K562 (cell line): ENCODE measurements around the gene NQO2. TPM values are rescaled to one million over a fixed set of nuclear protein-coding genes. Genes with fewer than 3 reads are reported as not detected.
A peak's percentile ranks its signal among the peaks of the same experiment; 100 is the strongest.

Source experiments
- ARID4B ChIP-seq: sonication (generic); formaldehyde crosslinking; IDR thresholded peaks from 2 replicates; pipeline ENCODE4 v1.8.0; 2022; ENCODE audit warnings: mild to moderate bottlenecking, missing genetic modification reagents
- DMBX1 ChIP-seq: fragments of 250-450 bp; sonication (Bioruptor Pico); IDR thresholded peaks from 2 replicates; pipeline ENCODE4 v1.8.0; 2022; ENCODE audit warnings: inconsistent platforms, mild to moderate bottlenecking, moderate library complexity, borderline replicate concordance
- HMGN3 ChIP-seq: IDR thresholded peaks from 2 replicates; pipeline ENCODE4 v1.6.1; 2011; ENCODE audit warnings: borderline replicate concordance, low read depth, mild to moderate bottlenecking, mixed read lengths, low read length; ENCODE audit not compliant: insufficient read length; ENCODE audit errors: extremely low read depth
- MLX ChIP-seq, 2 experiments: fragments of 450-650 bp in 1 of 2; sonication (generic) in 1 of 2; formaldehyde crosslinking; conservative IDR thresholded peaks; 2 replicates each; pipeline versions ENCODE4 v1.4.0 to v1.8.1; 2020 to 2022; ENCODE audit warnings: mild to moderate bottlenecking in 1 of 2, missing genetic modification reagents in 1 of 2
- MTA3 ChIP-seq: fragments of 450-650 bp; formaldehyde crosslinking; IDR thresholded peaks from 2 replicates; pipeline ENCODE4 v1.6.1; 2017; ENCODE audit warnings: mild to moderate bottlenecking, borderline replicate concordance
- NR2C1 ChIP-seq, 2 experiments: fragments of 450-650 bp; IDR thresholded peaks; 2 replicates each; pipeline ENCODE4 v1.6.1; 2017; ENCODE audit warnings: mild to moderate bottlenecking in 2 of 2, antibody characterized with exemption in 1 of 2, inconsistent platforms in 1 of 2, missing compliant biosample characterization in 1 of 2, missing genetic modification characterization in 1 of 2
- RERE ChIP-seq: sonication (generic); formaldehyde crosslinking; IDR thresholded peaks from 2 replicates; pipeline ENCODE4 v1.8.0; 2023; ENCODE audit warnings: missing genetic modification reagents, mild to moderate bottlenecking, borderline replicate concordance
- SMAD3 ChIP-seq: fragments of 450-650 bp; formaldehyde crosslinking; conservative IDR thresholded peaks from 2 replicates; pipeline ENCODE4 v1.4.0; 2020; ENCODE audit warnings: mild to moderate bottlenecking
- TAF7 ChIP-seq: fragments of 450-650 bp; IDR thresholded peaks from 2 replicates; pipeline ENCODE4 v1.6.1; 2016; ENCODE audit warnings: missing genetic modification characterization, missing compliant biosample characterization
- polyA plus RNA-seq, 8 experiments: library from polyadenylated mRNA; depleted of rRNA in 4 of 8; stranded (reverse) in 5 of 8; unstranded in 3 of 8; fragments of >200 nt; fragmentation: Nextera tagmentation in 2 of 8; fragmentation: Illumina TruSeq in 1 of 8; extraction: Ambion mirVana in 2 of 8; extraction: Trizol in 1 of 8; gene quantifications; 2 replicates each; pipeline versions ENCODE4 v1.2.1 to v1.2.3, GENCODE V29; 2011 to 2014; ENCODE audit warnings: inconsistent platforms in 1 of 8, missing spikeins in 1 of 8
- total RNA-seq, 7 experiments: library from RNA; depleted of rRNA in 6 of 7; stranded (reverse); fragments of >200 nt in 6 of 7; fragmentation: Illumina TruSeq in 2 of 7; extraction: Trizol in 2 of 7; gene quantifications; 2 replicates each; pipeline versions ENCODE4 v1.2.1 to v1.2.3, GENCODE V29; 2011 to 2021; ENCODE audit warnings: low replicate concordance in 1 of 7

Gene NQO2
- total and polyA plus RNA-seq, 9 of the 15 experiments (the other 6 are each of a cell fraction or from before 2014, with no cell fraction given), result 54.6 to 214 (median 116) TPM

- 0 out of 2 replicates have a peak, but pooled peaks have one; percentile 22 for TF ChIP-seq RERE
- TF ChIP-seq ARID4B (CRISPR knock-in tag), result peak; percentile 83
- TF ChIP-seq DMBX1 (CRISPR knock-in tag), result 0 out of 2 replicates have a peak, but pooled peaks have one; percentile 43
- TF ChIP-seq NR2C1 (IDR thresholded peaks at IDR 0.05), result peak; percentile 67
- TF ChIP-seq NR2C1 (tag; IDR thresholded peaks at IDR 0.05), result peak; percentile 67; the same call in 1 of the 2 replicates
- no peak for TF ChIP-seq SMAD3 (CRISPR knock-in tag)
- TF ChIP-seq MTA3, result peak; percentile 84
- peak; percentile 95 for TF ChIP-seq HMGN3
- TF ChIP-seq TAF7 (tag), result peak; percentile 52; the same call in 1 of the 2 replicates
- TF ChIP-seq MLX (CRISPR knock-in tag; conservative IDR thresholded peaks at IDR 0.05), result no peak; a peak in 1 of 4 replicates
These were observed 68.9 kb downstream of the NQO2 start, which contains the start of gene RIPK1 (continued) for GRCh38 chr6:3068329-3069214.
